NB4 (cell line): Measurements from ENCODE around the gene IBA57.
"Not testable (repeated sequence)": the region's sequence is repeated elsewhere in the genome, so short reads cannot be mapped to it uniquely, and the experiment has no call there.

Experiments
- DNase-seq: peaks from one replicate; pipeline ENCODE4 v3.0.0; 2010; ENCODE audit warnings: low read depth
- H3K4me3 ChIP-seq: one replicate; pipeline ENCODE4 v1.5.1; 2011; ENCODE audit warnings: mild to moderate bottlenecking, low read depth, low read length, moderate library complexity
- CTCF ChIP-seq: IDR thresholded peaks from one replicate; pipeline ENCODE4 v1.5.1; 2012; ENCODE audit warnings: low read depth, low read length
- MAX ChIP-seq: IDR thresholded peaks from 2 replicates; pipeline ENCODE4 v1.6.1; 2011; ENCODE audit warnings: low read depth, low read length
- MYC ChIP-seq: IDR thresholded peaks from 2 replicates; pipeline ENCODE4 v1.6.1; 2011; ENCODE audit warnings: low read depth, low read length
- POLR2A ChIP-seq: IDR thresholded peaks from 2 replicates; pipeline ENCODE4 v1.6.1; 2011; ENCODE audit warnings: mild to moderate bottlenecking; ENCODE audit not compliant: insufficient read length; ENCODE audit errors: extremely low read depth

Gene IBA57

GRCh38 chr1:228225740-228226139, 60.1 kb downstream of the IBA57 start:
- H3K4me3 ChIP-seq, result no peak overlapping the region
- no peak for TF ChIP-seq CTCF
- no peak for TF ChIP-seq POLR2A
- no peak for TF ChIP-seq MAX
- no peak for TF ChIP-seq MYC
- no peak for DNase-seq

- no peak for TF ChIP-seq CTCF
- TF ChIP-seq POLR2A, result no peak
- TF ChIP-seq MAX, result no peak
- TF ChIP-seq MYC, result no peak
Measured at GRCh38 chr1:228226141-228226874, 60.7 kb downstream of the IBA57 start.

GRCh38 chr1:228226956-228227791, 61.6 kb downstream of the IBA57 start:
- TF ChIP-seq MAX (no peak), CTCF (peak; percentile 32)
- DNase-seq, result peak; percentile 48
- H3K4me3 ChIP-seq, result no peak overlapping the region

More at GRCh38 chr1:228226141-228226874, 60.7 kb downstream of the IBA57 start:
- no peak for DNase-seq
- H3K4me3 ChIP-seq, result no peak overlapping the region

- not testable (repeated sequence) for DNase-seq, H3K4me3 ChIP-seq
Measured at GRCh38 chr1:228228147-228228546, 62.5 kb downstream of the IBA57 start.

GRCh38 chr1:228228601-228229074, 63.0 kb downstream of the IBA57 start:
- TF ChIP-seq MYC (no peak), POLR2A (no peak), MAX (no peak), CTCF (no peak)
- DNase-seq, result peak; percentile 72
- H3K4me3 ChIP-seq, result no peak overlapping the region

GRCh38 chr1:228231189-228231588, 65.6 kb downstream of the IBA57 start:
- H3K4me3 ChIP-seq, result no peak overlapping the region
- TF ChIP-seq CTCF (no peak), MYC (no peak), POLR2A (no peak), MAX (no peak)
- DNase-seq, result no peak
